GM12878 (cell line): ENCODE data around the gene SPR. TPM values are rescaled to one million over a fixed set of nuclear protein-coding genes. Genes with fewer than 3 reads are reported as not detected.

ENCODE experiments used
- ATAC-seq: fragments of 200-7000 bp; cut with Tn5 transposase; 3 replicates; pipeline ENCODE4 v1.9.1; 2020; ENCODE audit warnings: mild to moderate bottlenecking, moderate library complexity
- BruUV-seq: library from RNA; stranded (reverse); fragments of 400-500 nt; replicated peaks from 2 replicates; lab custom pipeline; 2021; lab: Mats Ljungman, UMichigan
- CTCF ChIA-PET: fragments of 300-600 bp; sonication (Branson Sonifier 250); formaldehyde crosslinking; extraction: SDS; loops from one replicate; lab custom pipeline; 2021; ENCODE audit warnings: inconsistent platforms; lab: Yijun Ruan, JAX
- POLR2A ChIA-PET: fragments of 350-600 bp; formaldehyde crosslinking; extraction: SDS; loops from one replicate; lab custom pipeline; 2021; ENCODE audit warnings: inconsistent platforms; lab: Charles Lee
- RAD21 ChIA-PET: fragments of 300-600 bp; sonication (Branson Sonifier 250); formaldehyde crosslinking; loops from one replicate; lab custom pipeline; 2023; ENCODE audit warnings: antibody characterized with exemption; ENCODE audit not compliant: unreplicated experiment; lab: Charles Lee
- SMC1A ChIA-PET: fragments of 300-600 bp; sonication (Branson Sonifier 250); formaldehyde crosslinking; loops from one replicate; lab custom pipeline; 2023; ENCODE audit not compliant: unreplicated experiment, uncharacterized antibody; lab: Charles Lee
- DNase-seq: peaks from one replicate; pipeline ENCODE4 v3.0.0-alpha.2; 2011; ENCODE audit warnings: low read depth, low spot score
- FAIRE-seq: peaks from 3 replicates; lab custom pipeline; 2011; peaks lifted over from hg19 to GRCh38; lab: Jason Lieb, UNC
- H2AFZ ChIP-seq: 2 replicates; pipeline ENCODE4 v1.6.0; 2011; ENCODE audit warnings: low read depth, low read length, control low read depth; ENCODE audit not compliant: control insufficient read depth
- H3K27ac ChIP-seq: 2 replicates; pipeline ENCODE4 v1.5.1; 2011; ENCODE audit warnings: control low read depth; ENCODE audit not compliant: control insufficient read depth, insufficient read depth
- H3K27me3 ChIP-seq, 2 experiments: replicated peaks in 1 of 2; 2 replicates each; pipeline versions ENCODE4 v1.6.0 to v1.6.1; 2011; ENCODE audit warnings: low read length in 1 of 2; ENCODE audit not compliant: control insufficient read depth in 2 of 2, insufficient read depth in 2 of 2
- H3K36me3 ChIP-seq, 2 experiments: 2 replicates each; pipeline ENCODE4 v1.5.1; 2011; ENCODE audit warnings: low read length in 1 of 2; ENCODE audit not compliant: control insufficient read depth in 2 of 2, insufficient read depth in 2 of 2
- H3K4me1 ChIP-seq: 2 replicates; pipeline ENCODE4 v1.6.1; 2011; ENCODE audit warnings: mild to moderate bottlenecking, low read length, moderate library complexity, mixed read lengths; ENCODE audit not compliant: control insufficient read depth, insufficient read depth
- H3K4me2 ChIP-seq: 2 replicates; pipeline ENCODE4 v1.6.0; 2011; ENCODE audit warnings: control low read depth; ENCODE audit not compliant: control insufficient read depth, insufficient read depth
- H3K4me3 ChIP-seq: fragments of 200-600 bp; sonication (generic); 2 replicates; pipeline ENCODE4 v1.5.1; 2016
- H3K79me2 ChIP-seq: 2 replicates; pipeline ENCODE4 v1.6.0; 2011; ENCODE audit warnings: low read length; ENCODE audit not compliant: control insufficient read depth, insufficient read depth
- H3K9ac ChIP-seq: 2 replicates; pipeline ENCODE4 v1.8.0; 2011; ENCODE audit warnings: low read length, control low read depth, mixed read lengths; ENCODE audit not compliant: control insufficient read depth, insufficient read depth
- H3K9me3 ChIP-seq: replicated peaks from 3 replicates; pipeline ENCODE4 v1.5.1; 2011; ENCODE audit warnings: mild to moderate bottlenecking, low read length; ENCODE audit not compliant: control insufficient read depth, insufficient read depth
- H4K20me1 ChIP-seq: 2 replicates; pipeline ENCODE4 v1.6.0; 2011; ENCODE audit not compliant: control insufficient read depth, insufficient read depth
- BHLHE40 ChIP-seq, 2 experiments: fragments of 450-650 bp in 1 of 2; IDR thresholded peaks; 2 replicates each; pipeline ENCODE4 v1.6.1; 2011 to 2017; ENCODE audit warnings: low read depth in 2 of 2, borderline replicate concordance in 1 of 2, improper control_type of control experiment in 1 of 2, low read length in 1 of 2, mild to moderate bottlenecking in 1 of 2
- CREM ChIP-seq: IDR thresholded peaks from 2 replicates; pipeline ENCODE4 v1.6.1; 2014; ENCODE audit warnings: antibody characterized with exemption, low read depth
- GABPA ChIP-seq: IDR thresholded peaks from 2 replicates; pipeline ENCODE4 v1.6.1; 2014; ENCODE audit warnings: antibody characterized with exemption, low read depth, mild to moderate bottlenecking, inconsistent platforms
- IKZF2 ChIP-seq, 2 experiments: fragments of 450-650 bp; IDR thresholded peaks; 2 replicates each; pipeline ENCODE4 v1.6.1; 2017; ENCODE audit warnings: mild to moderate bottlenecking in 2 of 2, moderate library complexity in 2 of 2
- MLLT1 ChIP-seq: fragments of 450-650 bp; IDR thresholded peaks from 2 replicates; pipeline ENCODE4 v1.6.1; 2016; ENCODE audit warnings: mild to moderate bottlenecking
- NR2F1 ChIP-seq: fragments of 450-650 bp; conservative IDR thresholded peaks from 2 replicates; pipeline ENCODE4 v1.6.1; 2017; ENCODE audit warnings: mild to moderate bottlenecking
- PAX8 ChIP-seq: fragments of 450-650 bp; IDR thresholded peaks from 2 replicates; pipeline ENCODE4 v1.6.1; 2017; ENCODE audit warnings: mild to moderate bottlenecking, moderate library complexity
- POLR2AphosphoS5 ChIP-seq: IDR thresholded peaks from 2 replicates; pipeline ENCODE4 v1.6.1; 2011; ENCODE audit warnings: mild to moderate bottlenecking, low read length, inconsistent platforms
- POU2F2 ChIP-seq: IDR thresholded peaks from 3 replicates; pipeline ENCODE4 v1.6.1; 2011; ENCODE audit warnings: low read depth, mild to moderate bottlenecking, low read length, borderline replicate concordance
- RB1 ChIP-seq: fragments of 450-650 bp; formaldehyde crosslinking; IDR thresholded peaks from 2 replicates; pipeline ENCODE4 v1.6.1; 2017; ENCODE audit warnings: mild to moderate bottlenecking, borderline replicate concordance
- ZSCAN29 ChIP-seq: fragments of 450-650 bp; IDR thresholded peaks from 2 replicates; pipeline ENCODE4 v1.6.1; 2017; ENCODE audit warnings: mild to moderate bottlenecking, moderate library complexity
- WGBS: methylation state at CpG from one replicate; pipeline ENCODE4 v1.1.6; 2016; ENCODE audit warnings: low lambda C conversion rate; ENCODE audit not compliant: insufficient replicate concordance, insufficient coverage; ENCODE audit errors: missing lambda C conversion rate; 5-methylcytosine and 5-hydroxymethylcytosine counted together
- in situ Hi-C: fragments of 300-500 bp; cut with MboI; formaldehyde crosslinking; loops from 9 replicates; pipeline ENCODE4 v1.14.3; 2018; ENCODE audit warnings: mixed read lengths
- intact Hi-C: fragments of 100-400 bp; cut with micrococcal nuclease; formaldehyde crosslinking; loops from one replicate; pipeline ENCODE4 v1.14.2; 2022; ENCODE audit not compliant: unreplicated experiment
- polyA plus RNA-seq, 11 experiments: library from polyadenylated mRNA; depleted of rRNA in 4 of 11; unstranded in 6 of 11; stranded (reverse) in 5 of 11; fragments of >200 nt; fragmentation: Nextera tagmentation in 4 of 11; fragmentation: Illumina TruSeq in 1 of 11; extraction: Ambion mirVana in 4 of 11; extraction: Trizol in 1 of 11; gene quantifications; 1 replicate in 1 of 11; 2 replicates in 10 of 11; pipeline versions ENCODE4 v1.2.1 to v1.2.3, GENCODE V29; 2011 to 2016; ENCODE audit warnings: inconsistent platforms in 2 of 11, missing spikeins in 2 of 11, low read depth in 1 of 11
- total RNA-seq, 4 experiments: library from RNA; depleted of rRNA in 3 of 4; stranded (reverse); fragments of >200 nt in 3 of 4; fragmentation: Illumina TruSeq in 1 of 4; extraction: Trizol in 1 of 4; gene quantifications; 2 replicates each; pipeline versions ENCODE4 v1.2.1 to v1.2.3, GENCODE V29; 2013 to 2021

SPR gene
- total and polyA plus RNA-seq, 10 of the 15 experiments (the other 5 are each of a cell fraction or from before 2014, with no cell fraction given): 0.68 to 7.8 (median 2.5) TPM

- Histone ChIP-seq H3K9ac (no peak overlapping the region), H3K36me3 (no peaks in the 10 kb centered on the region), H3K27me3 (no peaks in the 10 kb centered on the region; a peak in 1 of 4 replicates), H3K4me1 (no peaks in the 10 kb centered on the region), H3K27ac (no peak overlapping the region), H3K9me3 (no peaks in the 10 kb centered on the region), H2AFZ (no peak overlapping the region), H3K79me2 (no peaks in the 10 kb centered on the region), H3K4me2 (no peak overlapping the region), H3K4me3 (no peak overlapping the region), H4K20me1 (no peaks in the 10 kb centered on the region)
- DNase-seq (no peak), FAIRE-seq (no peak), ATAC-seq (no peak)
- BruUV-seq: no TSS peak
- ChIA-PET CTCF (interaction anchor here (0.8 kb wide), 1 partner anchor 8 kb away, joined by 3 read pairs; no protein-coding TSS in a partner anchor), POLR2A (no interaction called here), SMC1A (no interaction called here), RAD21 (no interaction called here)
- TF ChIP-seq POU2F2 (no peak), IKZF2 (IDR thresholded peaks at IDR 0.05) (no peak), CREM (no peak), BHLHE40 (IDR thresholded peaks at IDR 0.05; ENCODE audit: borderline replicate concordance in 1 of 2, low read depth in 2 of 2, low read length in 1 of 2) (no peak), NR2F1 (no peak), MLLT1 (no peak), ZSCAN29 (no peak), RB1 (no peak), POLR2AphosphoS5 (no peak), PAX8 (no peak), GABPA (no peak)
- in situ Hi-C loops (no loop called here), intact Hi-C loops (no loop called here)
- 31% methylated on average over 2 of the region's 2 CpGs for WGBS
Observed at GRCh38 chr2:72840066-72840465, 47.1 kb upstream of the SPR start.
